Hindlimb muscle (tissue), 1 donor: ENCODE results near the gene CACUL1. TPM values are rescaled to one million over a fixed set of nuclear protein-coding genes. Genes with fewer than 3 reads are reported as not detected.

Source experiments
- DNase-seq: peaks from one replicate; pipeline ENCODE4 v3.0.0-alpha.2; 2013
- polyA plus RNA-seq: library from polyadenylated mRNA; unstranded; fragments of 120-200 nt; gene quantifications from one replicate; pipeline ENCODE4 v1.2.1, GENCODE V29; 2013; ENCODE audit not compliant: insufficient read length

CACUL1 gene
- polyA plus RNA-seq, 1 donor = 25.7 TPM

DNA sequence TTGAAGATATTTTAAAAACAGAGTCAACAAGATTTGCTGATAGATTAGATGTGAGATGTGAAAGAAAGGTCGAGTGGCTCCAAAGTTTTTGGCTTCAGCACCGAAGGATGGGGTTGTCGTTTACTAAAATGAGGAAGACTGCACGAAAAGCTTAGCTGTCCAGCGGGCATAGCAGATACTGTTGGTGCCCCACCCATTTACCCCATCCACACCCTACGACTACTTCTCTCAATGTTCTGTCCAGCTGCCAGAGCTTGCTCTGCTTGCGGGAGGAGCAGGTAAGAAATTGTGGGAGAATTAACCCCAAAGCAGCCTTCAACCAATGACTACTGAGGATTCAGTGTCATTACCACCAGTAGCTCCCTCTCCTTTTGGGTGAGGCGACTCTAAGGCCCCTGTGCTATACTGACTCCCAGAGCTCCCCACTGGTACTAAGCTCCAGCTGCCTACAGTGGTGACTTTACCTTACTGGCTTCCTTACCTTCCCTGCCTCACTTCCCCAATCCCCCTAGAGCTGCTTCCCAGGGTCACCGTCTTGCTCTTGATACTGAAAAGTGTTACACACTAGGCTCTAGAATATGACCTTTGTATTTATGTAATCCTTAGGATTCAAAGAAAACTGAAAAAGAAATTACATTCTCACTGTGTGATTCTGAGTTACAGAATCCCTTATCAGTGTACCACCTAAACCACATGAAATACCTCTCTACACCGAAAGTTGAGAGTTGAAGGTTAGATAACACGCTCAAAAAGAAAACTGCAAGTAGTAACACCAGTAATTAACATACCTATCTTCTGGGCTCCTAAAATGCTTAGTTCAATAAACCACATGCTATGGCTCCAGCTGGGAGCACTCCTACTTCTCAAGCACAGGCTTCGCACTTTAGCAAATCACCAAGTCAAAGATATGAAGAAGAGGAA is 22.3 kb downstream of the CACUL1 start:
- no peak for DNase-seq

DNA sequence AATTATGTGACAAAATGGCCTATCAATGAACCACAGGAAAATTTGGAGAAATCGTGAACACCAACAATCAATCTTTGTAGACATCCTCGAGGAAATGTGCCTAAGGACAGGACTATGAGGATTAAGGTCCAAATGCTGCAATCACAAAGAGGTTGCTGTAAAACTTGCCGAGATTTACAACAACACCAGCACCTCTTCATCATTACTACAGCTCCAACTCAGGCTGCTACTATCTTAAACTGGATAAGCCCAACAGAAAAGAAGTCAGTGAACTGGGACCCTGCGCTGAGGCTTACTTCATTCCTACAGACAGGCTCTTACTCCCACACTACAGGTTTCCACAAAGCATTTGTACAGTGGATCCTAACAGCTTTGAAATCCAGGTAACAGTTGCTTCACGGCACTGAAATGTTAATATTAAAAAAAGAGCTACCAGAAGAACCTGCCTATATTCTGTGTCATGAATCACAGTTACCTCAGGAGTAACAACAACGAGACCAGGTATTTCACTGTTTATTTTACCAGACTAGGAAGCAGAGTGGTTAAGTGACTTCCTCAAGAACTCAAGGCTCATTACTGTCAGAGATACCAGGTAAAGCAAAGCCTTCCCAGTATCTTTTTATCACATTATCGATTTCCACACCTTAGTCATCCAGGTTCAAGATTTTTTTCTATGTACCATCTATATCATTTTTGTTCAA is 23.9 kb downstream of the CACUL1 start:
- no peak for DNase-seq

DNA sequence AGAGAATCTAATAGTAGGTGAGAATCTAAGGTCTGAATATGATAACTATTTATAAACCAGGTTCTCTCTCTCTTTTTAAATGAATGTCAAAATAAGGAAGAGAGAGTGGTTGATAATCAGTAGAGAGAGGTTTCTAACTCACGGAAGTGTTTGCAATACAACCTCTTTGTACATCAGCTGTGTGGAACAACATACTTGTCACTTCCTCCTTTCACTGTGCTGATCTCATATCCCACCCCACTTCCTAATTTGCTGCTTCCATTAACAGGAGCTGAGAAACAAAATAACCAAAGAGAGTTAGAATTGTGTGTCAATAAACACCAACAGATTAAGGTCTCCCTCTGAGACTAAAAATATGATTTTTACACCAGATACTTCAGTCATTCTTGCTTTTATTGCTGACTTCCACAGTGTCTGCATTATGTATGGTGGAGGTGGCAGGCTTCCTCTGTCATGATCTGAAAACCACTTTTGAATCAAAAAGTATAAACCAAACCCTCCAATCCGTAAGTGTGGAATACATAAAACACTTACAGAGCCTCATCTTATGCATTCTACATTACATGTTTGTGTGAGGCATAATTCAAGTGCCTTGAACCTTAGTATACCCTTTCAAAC is 25.0 kb downstream of the CACUL1 start:
- no peak for DNase-seq

DNA sequence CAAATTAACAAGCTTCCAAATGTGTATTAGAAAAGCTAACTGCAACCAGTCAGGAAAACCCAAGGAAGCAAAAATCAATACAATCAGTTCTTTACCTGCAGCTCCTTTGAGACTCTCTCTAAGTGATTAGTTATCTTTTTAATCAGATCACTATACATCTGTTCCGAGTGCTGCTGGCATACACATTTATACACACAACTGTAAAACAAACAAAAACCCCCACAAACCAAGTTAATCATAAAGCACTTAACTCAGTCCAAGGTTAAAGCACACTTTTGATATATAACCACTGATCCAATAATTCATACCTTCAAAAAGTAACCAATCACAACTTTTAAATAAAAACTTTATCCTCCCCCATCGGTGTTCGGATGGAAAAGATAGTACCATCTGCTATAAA is 25.6 kb downstream of the CACUL1 start:
- no peak for DNase-seq

DNA sequence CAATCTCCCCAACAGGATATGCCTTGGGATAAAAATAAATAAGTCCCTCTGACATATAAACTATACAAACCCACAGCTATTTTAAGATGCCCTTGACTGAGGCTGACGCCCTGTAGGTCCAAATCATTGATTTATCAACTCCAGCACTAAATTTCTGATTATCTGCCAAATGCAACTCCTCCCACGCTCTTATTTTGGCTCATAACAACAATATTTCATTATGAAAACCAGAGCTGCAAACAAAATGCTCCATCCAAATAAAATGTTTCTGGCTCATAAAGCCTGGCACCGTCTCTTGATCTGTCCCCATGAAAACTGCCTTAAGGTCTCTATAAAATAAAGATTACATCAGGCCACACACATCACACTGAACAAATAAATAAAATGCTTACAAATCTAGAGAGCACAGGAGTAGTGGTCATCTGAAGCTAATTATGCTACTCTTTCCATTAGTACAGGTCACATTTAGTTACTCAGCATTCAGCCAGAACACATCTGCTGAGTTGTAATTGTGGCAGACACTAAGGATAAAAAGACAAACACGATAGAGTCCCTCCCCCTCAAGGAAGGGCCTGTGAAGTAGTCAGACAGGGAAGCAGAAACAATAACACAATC is 28.8 kb downstream of the CACUL1 start:
- DNase-seq = no peak

DNA sequence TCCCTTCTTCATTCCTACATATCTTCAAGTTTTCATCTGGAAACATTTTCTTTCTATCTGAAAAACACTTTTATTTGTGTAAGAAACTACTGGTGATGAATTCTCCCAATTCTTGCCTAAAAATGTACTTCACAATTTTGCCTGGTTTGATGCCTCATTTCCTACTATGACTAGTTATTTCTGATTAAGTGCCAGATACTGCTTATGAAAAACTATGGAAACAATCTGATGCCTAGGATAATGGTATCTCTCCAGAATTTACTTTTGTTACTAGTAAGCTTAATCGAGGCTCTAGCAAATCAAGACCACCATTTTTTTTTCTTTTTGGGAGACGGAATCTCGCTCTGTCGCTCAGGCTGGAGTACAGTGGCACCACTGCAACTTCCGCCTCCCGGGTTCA is 31.3 kb downstream of the CACUL1 start:
- no peak for DNase-seq

DNA sequence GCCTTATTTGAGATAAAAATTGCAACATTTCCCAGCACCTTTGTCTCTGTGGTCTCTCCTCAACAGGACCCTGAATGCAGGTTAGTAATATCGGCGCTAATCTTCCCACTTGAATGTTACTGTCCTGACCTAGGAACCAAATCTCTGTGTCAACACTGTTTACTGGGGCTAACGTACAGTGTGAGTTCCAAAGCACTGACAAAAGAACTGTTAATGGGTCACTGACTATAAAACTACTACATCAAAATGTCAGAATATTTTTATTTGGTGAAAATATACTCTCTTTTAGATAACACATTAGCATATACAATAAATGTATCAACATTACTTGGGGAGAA is 33.3 kb downstream of the CACUL1 start:
- DNase-seq = no peak

DNA sequence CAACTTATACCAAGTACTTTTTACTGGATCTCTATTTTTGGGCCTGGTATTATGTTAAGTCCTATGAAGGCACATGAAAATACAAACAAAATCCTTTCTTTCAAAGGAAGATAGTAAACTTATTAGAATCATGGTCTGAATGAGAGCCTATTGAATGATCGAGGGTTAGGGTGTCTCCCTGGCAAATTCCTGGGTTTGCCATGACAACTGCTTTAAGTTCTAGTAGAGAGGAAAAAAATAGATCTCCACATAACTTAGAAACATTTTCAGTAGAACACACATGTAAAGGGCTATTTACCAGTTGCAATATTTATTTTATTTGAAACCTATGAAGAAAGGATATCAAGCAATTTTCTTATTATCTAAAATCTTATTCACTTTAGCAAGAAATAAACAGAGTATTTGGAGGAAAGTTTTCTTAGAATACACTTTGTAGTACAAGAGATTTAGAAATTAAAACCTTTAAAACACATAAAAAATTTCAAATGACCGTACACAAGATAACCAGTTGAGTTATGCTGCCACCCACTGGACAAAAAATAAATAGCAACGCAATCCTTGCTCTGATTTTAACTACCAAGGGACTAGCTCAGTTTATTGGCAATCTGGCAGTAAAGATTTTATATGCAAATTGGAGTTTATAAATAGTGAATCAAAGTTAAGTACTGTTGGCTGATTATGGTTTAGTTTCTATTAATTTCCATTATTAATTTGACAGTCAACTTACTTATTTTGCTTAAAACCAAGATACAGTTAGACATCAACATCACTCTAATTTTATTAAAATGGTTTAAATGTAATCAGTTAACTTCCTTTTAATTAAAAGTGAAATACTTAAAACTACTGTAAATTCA is 33.9 kb downstream of the CACUL1 start:
- peak; percentile 36 for DNase-seq

DNA sequence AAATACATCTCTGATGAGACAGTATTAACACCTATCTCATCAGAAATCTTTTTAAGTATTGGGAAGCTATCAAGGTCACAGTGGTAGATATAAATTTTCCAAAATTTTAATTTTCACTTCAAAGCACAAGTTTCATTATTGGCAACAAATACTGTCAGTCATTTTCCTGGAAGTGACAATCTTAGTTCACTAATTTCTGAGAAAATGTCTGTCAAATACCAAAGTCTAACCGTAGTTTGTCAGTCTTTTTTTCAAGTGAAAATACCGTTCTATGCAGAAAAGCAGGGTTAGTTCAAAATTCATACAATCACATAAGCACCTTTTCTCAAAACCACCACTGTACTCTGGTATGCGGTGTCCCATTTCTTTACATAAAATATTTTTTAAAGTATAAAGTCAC is 40.4 kb downstream of the CACUL1 start:
- no peak for DNase-seq

DNA sequence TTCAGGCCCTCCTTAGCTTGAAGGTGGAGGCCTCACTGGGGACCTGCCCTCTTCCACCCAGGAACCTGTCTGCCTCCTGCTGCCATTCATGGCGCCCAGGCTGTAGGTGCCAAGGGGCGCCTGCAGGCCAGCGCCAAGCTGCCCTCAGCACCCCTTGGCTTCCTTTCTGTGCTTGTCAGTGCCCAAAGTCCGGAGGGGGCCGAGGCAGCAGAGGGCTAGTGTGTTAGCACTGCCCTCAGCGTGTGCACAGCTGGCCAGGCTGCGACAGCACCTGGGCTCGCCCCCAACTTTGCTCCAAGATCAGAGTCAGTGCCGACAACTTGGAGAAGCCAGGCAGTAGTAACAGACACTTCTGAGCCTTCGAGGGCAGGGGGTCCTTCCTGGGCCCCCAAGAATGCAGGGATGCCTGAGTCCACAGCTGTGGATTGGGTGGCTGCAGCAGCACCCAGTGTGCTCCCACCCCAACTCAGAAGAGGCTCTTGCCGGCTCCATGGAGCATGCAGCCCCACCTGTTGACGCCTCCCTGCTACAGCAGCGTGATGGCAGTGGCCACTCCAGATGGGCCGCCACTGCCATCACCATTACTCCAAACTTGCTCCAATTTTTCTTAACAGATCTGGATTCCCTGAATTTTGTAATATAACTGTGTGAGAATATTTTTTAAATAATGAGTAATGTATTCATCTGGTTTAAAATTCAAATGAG is 41.7 kb downstream of the CACUL1 start:
- no peak for DNase-seq

DNA sequence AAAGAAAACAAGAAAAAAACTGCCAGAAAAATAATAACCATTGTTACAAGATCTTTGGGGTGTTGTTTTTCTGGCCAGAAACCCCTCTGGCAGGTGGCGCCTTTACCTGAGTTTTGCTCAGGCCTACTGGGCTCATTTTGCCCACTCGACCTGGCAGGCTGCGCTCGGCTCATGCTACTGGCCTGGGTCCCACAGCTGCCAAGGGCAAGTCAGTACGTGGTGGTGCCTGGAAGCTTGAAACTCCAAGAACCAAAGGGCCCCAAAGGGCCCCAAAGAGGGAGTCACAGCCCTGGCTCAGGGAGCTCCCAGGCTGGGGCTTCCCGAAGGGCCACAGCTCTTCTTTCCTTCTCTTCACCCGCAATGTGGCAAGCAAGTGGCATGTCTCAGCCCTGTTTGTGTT is 42.7 kb downstream of the CACUL1 start:
- DNase-seq = no peak

DNA sequence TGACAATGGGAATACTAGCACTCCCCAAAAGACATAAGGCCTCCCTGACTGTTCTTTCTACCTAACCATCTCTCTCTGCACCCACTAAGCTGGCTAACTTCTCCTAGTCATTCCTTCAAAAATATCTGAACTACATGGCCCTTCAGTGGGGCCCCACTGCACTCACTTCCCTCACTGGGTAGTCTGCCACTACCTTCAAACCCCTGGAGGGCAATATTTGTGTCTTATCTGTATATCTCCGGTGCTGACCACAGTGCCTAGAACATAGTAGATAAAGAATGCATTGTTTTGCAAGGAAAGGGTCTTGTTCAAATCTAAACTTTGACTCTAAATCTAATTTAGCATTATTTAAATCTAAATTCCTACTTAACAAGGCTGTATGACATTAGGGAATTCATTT is 44.3 kb downstream of the CACUL1 start:
- no peak for DNase-seq

DNA sequence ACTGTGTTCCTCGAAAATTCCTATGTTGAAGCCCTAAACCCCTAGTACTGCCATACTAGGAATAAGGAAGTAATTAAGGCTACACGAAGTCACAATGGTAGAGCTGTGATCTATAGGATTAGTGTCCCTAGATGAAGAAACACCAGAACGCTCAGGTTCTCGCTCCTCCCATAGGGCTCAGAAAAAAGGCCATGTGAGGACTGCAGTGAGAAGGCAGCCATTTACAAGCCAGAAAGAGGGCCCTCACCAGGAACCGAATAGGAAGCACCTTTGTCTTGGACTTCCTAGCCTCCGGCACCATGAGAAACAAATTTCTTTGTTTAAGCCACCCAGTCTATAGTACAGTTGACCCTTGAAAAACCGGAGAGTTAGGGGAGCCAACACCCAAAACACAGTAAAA is 46.2 kb downstream of the CACUL1 start:
- no peak for DNase-seq

DNA sequence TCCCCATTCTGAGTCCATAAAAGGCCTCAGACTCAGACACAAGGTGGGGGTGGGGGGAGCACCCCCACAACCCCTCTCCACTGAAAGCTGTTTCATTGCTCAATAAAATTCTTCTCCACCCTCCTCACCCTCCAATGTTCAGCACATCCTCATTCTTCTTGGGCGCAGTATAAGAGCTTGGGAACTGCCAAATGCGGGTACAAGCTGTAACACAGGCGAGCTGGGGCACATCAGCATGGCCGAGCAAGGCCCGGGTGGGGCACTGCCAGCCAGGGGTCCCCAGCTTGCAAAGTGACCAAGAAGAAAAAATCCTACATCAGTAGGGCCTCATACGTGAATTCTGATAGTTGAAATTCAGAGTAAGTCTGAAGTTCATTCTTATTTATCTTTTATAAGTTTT is 50.1 kb downstream of the CACUL1 start:
- DNase-seq = no peak

DNA sequence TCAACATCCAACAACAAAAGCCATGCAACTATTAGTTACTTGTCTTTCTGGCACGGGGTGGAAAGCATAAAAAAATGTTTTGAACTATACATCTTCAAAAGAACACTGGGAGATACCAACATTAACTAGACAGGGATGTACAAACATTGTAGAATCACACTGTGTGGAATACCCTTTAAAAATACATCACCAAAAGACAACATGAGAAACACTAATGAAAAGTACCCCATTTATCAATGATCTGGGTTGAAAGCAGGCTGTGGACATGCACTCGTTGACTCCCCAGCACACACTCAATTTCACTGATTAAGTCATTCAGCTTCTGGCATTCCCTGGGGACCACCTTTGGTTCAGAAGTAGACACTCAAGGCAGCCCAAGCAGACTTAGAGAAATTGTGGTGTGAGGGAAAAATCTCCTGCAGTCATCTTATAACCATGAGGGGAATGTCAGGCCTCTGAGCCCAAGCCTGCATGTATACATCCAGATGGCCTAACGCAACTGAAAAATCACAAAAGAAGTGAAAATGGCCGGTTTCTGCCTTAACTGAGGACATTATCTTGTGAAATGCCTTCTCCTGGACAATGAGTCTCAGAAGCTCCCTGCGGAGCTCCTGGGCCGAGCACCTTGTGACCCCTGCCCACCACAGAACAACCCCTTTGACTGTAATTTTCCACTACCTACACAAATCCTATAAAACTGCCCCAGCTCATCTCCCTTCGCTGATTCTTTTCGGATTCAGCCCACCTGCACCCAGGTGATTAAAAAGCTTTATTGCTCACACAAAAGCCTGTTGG is 53.0 kb downstream of the CACUL1 start:
- no peak for DNase-seq

DNA sequence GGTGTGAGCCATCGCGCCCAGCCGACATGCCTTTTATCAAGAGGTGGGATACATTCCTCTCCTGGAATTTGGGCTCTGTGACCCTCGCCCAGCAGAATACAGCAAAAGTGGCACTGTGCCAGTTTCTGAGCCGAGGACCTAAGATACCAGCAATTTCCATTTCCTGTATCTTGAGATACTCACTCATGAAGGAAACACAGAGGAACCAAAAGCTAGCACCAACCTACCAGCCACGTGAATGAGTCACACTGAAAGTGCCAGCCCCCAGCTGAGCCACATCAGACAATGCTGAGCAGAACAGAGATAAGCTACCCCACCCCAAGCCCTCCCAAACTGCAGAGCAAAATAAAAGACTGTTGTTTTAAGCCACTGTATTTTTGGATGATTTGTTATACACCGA is 56.3 kb downstream of the CACUL1 start:
- no peak for DNase-seq

DNA sequence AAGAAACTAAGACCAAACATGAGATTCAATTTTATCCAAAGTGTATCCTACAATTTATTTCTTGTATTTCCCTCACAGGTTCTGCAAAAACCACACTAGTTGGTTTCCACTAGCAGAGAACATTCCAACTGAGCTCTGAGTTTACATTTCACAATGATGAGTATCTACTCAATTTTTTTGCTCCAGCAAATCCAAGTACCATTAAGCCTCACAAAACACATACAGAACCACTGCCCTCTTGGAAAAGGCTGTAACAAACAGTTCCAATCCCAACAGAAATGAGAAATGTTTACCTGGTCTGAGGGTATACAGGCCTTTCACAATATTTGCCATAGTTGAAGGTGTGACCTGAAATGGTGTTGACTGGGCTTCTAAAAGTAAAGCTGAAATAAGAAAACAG is 59.9 kb downstream of the CACUL1 start:
- DNase-seq = no peak

DNA sequence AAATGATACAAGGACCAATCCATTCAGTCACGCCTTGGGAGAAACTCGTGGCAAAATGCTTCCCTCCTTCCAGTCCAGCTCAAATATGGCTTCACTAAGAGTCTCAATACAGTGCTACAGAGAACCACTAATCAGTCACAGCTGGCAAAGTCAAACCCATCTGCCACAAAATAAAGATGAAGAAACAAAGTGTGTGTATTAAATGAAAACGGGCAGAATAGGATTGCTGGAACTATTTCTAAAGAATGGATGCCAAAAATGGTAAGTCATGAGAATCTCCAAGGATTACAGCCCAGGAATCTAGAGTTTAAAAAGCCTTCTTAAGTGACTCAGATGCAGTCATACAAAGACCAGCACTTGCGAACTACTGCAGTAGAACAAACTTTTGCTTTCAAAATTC is 61.9 kb downstream of the CACUL1 start:
- DNase-seq = no peak

DNA sequence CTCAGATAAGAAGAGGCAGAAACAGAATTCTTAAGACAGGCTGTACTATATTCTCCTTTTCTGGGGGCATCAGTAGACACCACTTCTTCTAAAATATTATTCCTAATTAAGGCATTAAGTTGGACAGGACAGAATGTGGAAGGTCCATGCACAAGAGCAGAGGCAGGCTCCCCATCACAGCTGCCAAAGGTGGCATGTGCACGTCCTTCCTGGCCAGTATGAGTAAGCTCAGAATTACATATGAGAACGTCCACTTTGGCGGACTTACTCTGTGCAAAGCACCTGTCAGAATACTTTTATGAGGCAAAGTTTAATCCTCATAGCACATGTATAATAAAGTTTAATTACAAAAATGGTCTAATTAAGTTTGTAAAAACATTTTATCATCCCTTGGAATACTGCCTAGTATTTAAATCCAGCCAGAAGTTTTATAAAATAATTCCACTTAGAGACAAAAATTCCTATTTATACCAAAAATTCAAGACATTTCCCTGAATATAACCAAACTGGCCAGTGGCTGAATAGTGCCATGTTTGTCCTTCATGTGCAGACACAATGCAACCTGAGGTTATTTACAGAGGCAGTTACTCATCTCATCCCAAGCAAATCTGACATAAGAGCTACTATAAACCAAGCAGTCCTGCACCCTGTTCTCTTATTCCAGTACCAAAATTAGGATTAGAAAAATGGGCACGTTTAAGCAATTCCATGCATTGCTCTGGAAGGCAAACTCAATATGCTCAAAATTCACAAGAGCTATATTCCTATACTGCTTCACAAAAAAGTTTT is 65.5 kb downstream of the CACUL1 start:
- DNase-seq = no peak

DNA sequence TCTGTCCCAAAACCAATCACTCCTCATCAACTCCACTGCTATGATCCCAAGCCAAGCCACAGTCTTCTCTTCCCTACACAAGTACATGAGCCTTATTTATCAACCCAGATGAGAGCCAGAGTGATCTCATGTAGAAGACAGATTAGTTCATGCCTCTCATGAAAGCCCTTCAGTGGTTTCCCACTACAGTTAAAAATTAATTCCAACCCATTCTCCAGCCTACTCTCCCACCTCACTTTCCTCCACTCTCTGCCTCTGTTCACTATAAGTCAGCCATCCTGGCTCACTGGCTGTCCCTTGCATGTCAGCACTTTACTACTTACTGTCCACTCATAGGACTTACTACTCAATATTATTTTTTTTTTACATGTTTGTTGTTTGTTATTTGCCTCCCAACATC is 67.3 kb downstream of the CACUL1 start:
- DNase-seq = no peak
